ENCODE results near the gene ACAP2.
"Not testable (repeated sequence)": the region's sequence is repeated elsewhere in the genome, so short reads cannot be mapped to it uniquely, and the experiment has no call there.

The ACAP2 gene

DNA sequence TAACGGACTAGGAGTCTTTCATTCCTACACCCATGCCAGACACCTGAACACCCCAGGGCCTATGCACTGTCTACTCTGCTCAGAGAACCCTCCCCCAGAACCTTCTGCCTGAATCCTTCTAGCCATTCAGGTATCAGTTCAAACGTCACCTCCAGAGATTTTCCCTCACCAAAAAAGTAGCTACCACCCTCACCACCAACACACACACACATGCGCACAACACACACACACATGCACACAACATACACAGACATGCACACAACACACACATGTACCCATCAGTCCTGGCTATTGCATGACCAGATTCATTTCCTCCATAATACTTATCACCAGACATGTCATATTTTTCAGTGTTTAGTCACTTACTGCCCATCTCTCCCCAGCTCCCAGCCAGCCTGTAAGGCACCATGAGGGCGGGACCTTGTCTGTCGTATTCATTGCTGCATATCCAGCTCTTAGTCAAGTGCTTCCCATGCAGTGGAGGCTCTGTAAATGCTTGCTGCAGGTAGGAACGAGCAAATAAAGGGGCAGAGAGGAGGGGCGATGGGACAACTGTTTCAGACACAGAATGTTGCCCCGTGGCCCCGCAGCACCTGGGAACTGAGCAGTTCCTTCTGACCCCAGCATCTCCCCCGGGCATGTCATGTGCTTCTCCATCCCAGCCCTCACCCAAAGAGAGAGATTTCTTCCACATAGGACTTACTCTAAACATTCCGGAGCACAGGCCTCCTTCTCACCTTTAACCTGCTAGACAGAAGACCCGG is 201.0 kb downstream of the ACAP2 start:
- no peak for DNase-seq (ENCODE audit: low read depth)

DNA sequence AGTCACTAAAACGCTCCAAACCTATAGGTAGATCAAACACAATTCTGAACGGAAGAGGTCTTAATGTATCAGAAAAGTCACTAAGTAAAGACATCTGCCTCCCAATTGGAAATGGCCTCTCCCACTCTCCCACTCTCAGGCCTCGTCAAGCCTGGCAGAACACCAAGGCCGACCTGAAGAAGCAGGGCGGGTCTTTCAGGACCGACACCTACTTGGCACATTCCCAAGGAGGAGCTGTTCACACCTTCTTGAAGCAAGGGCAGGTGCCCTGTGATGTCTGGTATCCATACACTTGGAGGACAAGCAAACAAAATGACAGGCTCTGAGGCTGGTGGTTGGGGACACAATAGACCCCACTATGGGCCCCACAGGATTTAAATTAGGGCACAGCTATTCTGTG is 201.9 kb downstream of the ACAP2 start:
- no peak for DNase-seq (ENCODE audit: low read depth)

DNA sequence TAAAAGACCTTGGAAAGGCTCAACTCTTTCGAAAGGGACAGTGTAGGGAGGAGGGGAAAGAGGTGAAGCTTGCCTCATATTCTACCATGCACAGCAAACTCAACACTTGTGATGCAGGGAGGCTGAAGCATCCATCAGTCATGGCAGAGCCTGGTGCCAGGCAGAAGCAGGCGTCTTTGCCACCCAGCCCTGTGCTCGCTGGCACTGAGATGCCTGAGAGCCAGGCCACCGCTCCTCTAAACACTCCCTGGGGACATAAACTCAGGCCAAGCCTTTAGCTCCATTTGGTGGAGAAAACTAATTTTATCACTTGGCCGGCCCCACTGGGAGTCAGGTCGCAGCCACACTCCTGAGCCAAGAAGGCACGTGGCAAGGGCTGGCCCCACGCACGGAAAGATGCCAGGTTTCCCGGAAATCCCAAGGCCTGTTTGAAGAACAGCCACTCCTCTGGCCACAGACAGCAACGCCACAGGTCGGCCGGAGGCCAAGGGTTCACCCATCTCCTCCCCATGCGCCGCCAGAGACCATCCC is 202.6 kb downstream of the ACAP2 start:
- DNase-seq (ENCODE audit: low read depth), result no peak

DNA sequence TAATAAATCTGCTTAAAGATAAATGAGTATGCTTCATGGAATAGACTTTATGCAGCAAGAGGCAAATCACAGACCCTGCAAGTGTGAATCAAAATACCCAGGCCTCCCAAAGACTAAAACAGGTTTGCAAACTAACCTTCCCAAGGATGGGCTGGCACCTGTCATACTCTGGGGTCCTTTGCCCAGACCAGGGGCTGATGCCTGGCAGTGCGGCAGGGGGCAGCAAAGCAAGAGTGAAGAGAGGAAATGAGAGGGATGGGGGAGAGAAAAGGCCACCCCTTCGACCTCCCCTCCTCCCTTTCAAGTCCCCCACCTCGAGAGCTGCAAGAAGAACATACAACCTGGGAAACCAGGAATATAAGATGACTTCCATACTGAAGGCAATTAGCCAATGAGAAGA is 203.7 kb downstream of the ACAP2 start:
- DNase-seq (ENCODE audit: low read depth), result no peak

DNA sequence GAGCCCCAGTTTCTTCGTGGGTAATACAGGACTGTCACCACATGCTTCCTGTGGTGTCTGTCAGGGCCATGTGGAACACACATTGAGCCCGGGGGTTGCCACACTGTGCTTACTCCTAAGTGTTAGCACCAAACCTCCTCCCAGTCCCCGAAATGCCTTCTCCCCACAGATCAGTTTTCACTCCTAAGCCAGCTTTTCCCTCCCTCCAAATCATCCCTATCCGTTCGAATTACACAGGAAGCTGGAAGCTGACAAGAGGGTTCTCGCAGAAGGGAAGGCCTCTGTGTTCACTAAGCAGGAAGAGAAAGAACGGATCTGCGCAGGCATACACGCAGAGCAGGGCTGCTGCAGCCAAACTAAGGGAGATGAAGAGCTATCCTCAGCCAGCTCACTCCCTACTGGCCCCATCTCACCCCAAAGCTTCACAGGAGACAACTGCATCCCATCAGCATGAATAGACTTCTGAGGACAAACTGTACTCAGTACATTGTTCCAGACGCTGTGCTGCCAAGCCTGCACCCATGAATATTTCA is 204.2 kb downstream of the ACAP2 start:
- DNase-seq (ENCODE audit: low read depth), result no peak

DNA sequence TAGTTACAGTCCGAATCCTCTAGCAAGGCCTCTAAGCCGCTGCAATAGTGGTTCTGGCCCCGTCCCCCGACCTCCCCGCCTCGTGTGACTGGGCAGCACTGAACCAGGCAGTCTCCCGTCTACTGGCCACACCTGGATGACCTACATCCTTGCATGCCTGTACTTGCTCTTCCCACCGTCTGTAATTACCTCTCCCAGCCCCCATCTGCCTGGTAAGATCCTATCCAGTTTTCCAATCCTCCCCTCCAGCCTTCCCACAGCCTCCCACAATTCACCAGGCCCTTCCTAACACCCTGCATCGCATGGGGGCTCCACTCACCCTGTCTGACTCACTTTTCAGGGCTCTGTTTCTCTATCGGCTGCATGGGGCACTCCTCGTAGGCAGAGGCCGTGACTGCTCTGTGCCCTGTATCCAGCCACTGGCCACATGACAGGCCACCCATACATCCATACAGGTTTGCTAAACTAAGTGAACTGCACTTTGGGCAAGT is 204.7 kb downstream of the ACAP2 start:
- no peak for DNase-seq (ENCODE audit: low read depth)

DNA sequence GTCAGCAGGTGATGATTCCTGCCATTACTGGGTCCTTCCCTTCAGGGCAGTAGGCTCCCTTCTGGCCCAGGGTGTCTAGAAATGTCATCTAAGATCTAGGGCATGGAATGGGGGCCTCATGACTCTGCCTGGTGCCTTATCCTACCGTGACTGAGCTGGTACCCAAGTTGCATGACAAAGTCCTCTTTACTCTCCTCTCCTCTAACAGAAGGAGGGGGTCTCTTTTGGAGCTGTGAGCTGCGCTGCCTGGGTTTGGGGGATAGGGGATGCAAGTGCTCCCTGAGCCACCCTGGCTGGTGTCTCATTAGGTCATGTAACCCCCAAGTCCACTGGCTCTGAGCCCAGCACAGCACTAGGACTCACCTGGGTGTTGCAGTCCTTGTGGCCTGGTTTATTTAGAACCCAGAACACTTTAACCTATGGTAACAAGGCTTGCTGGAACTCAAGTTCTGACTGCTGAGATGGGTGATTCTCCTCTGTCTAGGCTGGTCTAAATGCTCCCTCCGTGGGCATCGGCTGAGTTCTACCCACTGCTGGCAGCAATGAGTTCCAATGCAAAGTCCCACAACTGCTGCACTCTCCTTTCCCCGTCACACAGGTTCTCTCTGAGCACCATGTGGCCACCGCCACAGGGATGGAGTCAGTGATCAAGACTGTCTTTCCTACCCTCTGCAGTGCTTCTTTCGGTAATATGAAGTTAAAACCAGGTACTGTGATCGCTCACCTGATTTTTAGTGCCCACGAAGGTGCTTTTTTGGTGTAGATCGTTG is 205.8 kb downstream of the ACAP2 start:
- no peak for DNase-seq (ENCODE audit: low read depth)

DNA sequence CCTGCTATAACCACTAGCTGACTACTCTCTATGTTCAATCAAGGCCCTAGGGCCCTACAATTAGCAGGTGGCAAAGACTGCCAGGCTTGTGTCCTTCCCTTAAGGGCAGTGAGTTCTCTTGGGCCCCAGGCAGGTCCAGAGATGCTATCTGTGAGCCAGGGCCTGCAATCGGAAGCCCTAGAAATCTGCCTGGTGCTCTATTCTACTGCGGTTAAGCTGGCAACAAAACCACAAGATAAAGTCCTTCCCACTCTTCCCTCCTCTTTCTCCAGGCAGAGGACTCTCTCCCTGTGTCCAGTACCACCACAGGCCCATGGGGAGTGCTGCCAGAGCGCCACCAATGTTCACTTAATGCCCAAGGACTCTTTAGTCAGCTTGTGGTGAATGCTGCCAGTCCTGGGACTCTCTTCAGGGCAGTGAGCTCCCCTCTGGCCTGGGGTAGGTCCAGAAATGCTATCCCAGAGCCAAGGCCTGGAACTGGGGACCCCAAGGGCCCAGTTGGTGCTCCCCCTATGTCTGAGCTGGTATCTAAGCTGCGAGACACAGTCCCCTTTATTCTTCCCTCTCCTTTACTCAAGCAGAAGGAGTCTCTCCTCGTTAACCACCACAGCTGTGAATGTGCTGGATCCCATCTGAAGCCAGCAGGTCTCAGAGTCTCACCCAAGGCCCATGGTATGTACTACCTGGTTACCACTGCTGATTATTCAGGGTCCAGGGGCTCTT is 206.6 kb downstream of the ACAP2 start:
- no peak for DNase-seq (ENCODE audit: low read depth)

DNA sequence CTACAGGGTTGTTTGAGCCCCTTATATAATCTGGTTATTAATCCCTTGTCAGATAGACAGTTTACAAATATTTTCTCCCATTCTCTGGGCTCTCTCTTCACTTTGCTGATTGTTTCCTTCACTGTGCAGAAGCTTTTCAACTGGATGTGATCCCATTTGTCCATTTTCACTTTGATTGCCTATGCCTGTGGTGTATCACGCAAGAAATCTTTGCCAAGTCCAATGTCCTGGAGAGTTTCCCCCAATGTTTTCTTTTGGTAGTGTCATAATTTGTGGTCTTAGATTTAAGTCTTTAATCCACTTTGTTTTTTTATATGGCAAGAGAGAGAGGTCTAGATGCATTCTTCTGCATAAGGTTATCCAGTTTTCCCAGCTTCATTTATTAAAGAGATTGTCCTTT is 212.6 kb downstream of the ACAP2 start:
- no peak for DNase-seq (ENCODE audit: low read depth)

DNA sequence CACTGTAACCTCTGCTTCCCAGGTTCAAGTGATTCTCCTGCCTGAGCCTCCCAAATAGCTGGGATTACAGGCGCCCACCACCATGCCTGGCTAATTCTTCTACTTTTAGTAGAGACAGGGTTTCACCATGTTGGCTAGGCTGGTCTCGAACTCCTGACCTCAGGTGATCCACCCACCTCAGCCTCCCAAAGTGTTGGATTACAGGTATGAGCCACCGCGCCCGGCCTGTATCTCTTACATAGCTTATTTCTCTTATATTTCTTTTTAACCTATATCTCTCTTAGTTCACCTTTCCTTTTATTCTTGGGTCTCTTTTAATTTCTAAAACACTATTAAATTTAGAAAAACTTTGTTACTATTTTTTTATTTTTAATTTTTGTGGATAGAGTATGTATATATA is 213.9 kb downstream of the ACAP2 start:
- not testable (repeated sequence) for DNase-seq (ENCODE audit: low read depth)

DNA sequence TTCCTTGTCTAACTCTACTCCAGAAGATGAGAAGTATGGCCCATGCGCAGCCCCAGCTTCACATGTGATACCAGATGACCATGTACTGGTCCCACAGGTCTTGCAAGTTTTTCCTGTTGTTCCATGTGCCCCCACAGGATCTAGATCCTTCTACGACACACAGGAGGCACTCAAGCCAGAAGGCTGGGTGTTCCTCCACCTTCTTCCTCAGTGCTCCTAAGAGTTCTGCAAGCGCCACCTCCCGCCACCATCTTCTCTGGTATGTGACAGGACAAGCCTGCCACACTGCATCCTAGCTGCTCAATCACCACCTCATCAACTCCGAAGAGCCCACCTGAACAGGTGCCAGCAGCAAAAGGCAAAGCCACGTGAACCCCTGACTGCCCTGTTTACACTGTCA is 214.9 kb downstream of the ACAP2 start:
- DNase-seq (ENCODE audit: low read depth), result no peak

DNA sequence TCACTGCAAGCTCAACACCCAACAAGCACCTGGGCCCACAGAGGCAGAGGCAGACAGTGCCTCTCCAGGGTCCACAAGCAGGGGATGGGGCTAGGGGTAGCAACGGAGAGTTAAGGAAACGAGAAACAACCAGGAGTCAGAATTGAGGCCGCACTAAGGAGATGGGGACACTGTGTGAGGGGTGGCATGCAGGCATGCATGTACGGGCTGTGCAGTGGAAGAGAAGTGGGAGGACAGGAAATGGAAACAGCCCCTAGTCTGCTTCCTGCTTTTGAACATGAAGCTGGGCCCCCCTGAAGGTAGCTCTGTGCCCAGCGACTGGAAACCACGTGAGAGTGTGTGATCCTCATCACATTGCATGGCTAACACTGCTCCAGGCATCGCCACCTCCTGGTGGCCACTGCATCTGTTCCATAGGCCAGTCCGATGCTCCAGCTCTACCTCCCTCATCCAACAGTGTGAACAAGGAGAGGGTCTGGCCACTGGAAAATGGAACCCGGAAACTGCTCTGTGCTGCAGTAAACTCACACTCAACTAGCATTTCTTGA is 215.8 kb downstream of the ACAP2 start:
- DNase-seq (ENCODE audit: low read depth), result no peak

DNA sequence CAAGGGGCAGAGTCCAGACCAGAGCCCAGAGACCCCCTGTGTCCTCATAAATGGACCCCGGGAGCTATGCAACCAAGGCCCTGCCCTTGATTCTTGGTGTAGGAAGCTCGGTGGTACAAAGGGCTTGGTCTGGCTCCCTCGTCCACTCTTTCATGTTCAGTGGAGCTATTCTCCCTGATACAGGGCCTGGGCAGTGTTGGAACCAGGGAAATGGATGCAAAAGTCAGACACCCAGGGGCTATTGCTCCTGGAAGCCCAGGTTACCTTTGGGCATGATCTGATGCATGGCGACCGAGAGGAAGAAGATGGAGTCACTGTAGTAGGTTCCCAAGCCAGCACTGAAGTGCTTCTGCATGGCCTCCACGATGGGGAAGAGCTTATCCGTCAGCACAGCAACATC is 216.4 kb downstream of the ACAP2 start:
- DNase-seq (ENCODE audit: low read depth), result no peak

DNA sequence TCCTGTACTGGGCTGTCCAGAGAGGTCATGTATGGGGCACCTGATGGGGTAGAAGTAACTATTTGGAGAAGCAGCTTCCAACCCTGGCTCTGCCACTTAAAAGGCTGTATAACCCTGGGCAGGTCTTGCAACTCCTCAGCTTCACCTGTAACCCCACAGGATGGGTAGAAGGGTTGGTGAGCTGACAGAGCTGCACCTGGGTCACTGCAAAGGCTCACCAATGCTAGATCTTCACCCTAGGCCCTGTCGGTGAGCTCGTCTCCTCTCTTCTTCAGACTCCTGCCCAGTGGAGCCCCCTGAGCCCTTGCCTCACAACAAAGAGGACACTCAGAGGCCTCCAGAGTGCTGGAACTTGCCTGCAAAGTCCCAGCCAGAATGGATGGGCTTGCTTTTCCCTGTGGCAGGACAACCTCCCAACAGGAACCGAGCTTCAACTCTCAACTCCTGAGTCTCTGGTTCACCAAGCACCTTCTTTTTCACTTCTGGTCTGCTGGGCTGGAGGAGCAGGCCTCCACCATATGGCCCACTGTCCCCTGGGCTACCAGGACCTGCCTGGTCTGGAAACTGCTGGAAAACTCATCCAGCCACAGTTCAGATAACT is 217.7 kb downstream of the ACAP2 start:
- DNase-seq (ENCODE audit: low read depth), result no peak
